LHCN-M2 (cell line): ENCODE data around the gene PTPRN2. TPM values are rescaled to one million over a fixed set of nuclear protein-coding genes. Genes with fewer than 3 reads are reported as not detected.

ENCODE experiments used
- DNase-seq: peaks from one replicate; pipeline ENCODE4 v3.0.0-alpha.2; 2012; ENCODE audit warnings: low read depth
- total RNA-seq: library from RNA; depleted of rRNA; stranded (reverse); fragments of >200 nt; gene quantifications from 2 replicates; pipeline ENCODE4 v1.2.3, GENCODE V29; 2014

PTPRN2 gene
- total RNA-seq, 1 experiment from 2014 or later, result 0.11 TPM

DNA sequence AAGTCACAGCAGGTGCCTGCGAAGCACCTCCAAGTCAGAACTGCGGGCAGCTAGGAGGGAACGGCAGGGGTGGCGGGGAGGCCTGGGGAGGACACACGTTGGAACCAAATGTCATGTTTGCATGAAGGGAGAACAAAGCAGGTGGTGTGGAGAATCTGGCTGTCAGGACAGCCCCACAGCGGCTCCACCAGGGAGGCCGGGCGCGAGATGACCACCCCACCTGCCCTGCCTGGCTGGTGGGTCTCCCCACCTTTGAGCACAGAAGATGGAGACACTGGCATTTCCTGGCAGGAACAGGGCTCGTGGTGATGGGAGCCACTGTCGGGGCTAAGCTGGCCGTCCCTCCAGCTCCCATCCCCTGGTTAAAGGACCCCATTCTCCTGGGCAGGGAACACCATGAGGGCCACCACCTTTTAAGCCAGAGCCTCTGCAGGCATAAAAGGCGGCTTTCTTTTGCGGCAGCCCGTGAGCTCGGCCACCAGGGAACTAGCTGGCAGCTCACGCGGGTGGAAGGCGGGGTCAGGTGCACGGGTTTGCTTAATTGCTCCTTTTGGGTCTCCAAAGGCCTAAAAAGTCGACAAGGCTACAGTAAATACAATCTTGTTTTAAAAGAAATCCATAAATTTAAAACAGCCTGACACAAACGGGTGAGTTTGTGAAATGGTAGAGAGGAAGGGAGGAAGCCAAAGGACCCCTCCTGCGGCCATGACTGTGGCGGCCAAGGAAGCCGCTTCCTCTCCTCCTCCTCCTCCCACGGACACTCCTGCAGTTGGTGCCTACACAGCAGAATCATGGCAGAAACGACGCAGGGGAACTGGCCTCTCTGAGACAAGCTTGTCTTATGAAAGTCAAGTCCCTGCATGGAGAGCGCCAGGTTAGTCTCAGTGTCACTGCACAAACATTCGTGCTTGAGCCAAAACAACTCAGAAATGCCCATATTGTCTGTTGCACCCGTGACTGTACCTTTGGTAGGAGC is 1037.0 kb downstream of the PTPRN2 start:
- no peak for DNase-seq

DNA sequence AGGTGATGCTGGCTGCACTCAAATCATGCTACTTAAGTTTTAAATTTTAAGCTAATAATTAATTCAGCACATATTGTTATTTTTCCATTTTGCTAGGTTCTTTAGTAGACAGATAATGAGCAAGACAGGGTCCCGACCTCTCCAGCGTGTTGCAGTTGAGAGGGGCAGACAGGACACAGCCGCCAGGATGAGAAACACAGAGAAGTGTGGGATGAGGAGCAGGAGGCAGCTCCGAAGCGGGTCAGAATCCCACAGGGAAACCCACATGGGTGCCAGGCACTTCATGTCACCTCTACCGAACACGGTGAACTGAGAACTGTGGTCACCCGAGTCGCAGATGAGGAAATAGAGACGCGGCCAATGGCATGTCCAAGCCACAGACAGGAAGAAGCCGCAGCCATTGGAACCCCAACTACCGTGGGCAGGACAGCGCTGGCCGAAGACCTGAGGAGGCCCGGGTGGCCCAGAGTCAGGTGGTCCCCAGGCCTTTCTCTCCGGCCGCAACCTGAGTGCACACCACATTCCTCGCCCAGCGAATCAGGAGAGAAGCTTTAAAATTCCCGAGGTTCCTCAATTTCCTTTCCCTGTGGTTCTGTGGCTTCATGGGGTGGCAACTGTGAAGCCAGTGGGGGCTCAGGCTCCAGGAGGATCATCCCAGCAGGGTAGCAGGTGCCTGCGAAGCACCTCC is 1037.9 kb downstream of the PTPRN2 start:
- no peak for DNase-seq

GRCh38 chr7:157548691-157549303 is 1038.8 kb downstream of the PTPRN2 start:
- no peak for DNase-seq

DNA sequence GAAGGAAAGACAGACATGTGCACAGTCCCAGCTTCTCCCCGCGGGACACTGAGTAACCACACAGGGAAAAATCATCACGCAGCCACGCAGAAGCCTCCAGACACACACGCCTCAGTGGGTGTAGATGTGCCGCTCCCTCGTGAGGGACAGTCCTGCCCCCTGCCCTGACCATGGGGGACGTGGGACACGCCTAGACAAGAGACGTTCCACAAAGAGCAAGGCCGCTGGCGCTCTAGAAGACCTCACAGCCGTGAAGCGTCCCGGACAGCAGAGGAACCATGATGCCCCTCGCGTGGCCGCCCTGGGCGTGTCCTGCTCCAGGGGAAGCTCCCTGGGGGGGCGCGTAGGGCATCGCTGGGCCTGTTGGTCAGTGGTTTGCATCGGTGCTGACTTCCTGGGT is 1040.0 kb downstream of the PTPRN2 start:
- DNase-seq, result no peak

DNA sequence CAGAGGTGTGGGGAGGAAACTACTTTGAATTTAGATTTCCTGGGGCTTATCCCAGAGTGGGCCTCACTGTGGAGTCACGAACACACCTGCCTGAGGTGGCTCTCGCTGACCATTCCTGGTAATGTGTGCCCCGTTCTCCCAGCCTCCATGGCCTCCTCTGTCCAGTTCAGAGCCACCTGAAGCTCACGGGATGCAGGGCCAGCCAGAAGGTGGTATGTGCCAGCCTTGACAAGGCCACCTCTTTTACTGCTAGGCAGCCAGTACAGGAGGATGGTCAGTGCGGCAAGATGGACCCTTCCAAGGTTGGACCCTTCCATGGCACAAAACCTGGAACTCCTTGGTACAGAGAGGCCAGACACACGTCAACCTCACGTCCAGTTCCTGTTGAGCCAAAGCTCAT is 1040.5 kb downstream of the PTPRN2 start:
- no peak for DNase-seq

DNA sequence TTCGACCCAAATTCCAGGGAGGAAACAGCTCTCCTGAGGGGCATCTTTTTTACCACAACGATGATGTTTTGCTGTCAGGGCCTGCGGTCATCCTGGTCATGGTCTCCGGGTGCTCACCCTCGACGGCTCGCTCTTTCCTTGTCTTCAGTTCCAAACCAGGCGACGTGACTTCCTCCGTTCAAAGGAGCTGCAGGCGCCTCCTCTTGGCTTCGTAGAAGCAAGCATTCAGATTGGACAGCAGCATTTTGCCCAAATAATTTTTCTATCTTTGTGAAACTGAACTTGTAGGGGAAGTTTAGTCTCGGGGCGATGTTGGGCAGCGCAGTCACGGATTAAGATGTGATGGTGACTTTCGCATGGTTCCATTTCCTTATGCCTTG is 1042.0 kb downstream of the PTPRN2 start:
- no peak for DNase-seq

- no peak for DNase-seq
Measured at GRCh38 chr7:157544980-157545680, 1042.5 kb downstream of the PTPRN2 start.

- DNase-seq, result no peak
Measured at GRCh38 chr7:157544226-157544625, 1043.4 kb downstream of the PTPRN2 start.

DNA sequence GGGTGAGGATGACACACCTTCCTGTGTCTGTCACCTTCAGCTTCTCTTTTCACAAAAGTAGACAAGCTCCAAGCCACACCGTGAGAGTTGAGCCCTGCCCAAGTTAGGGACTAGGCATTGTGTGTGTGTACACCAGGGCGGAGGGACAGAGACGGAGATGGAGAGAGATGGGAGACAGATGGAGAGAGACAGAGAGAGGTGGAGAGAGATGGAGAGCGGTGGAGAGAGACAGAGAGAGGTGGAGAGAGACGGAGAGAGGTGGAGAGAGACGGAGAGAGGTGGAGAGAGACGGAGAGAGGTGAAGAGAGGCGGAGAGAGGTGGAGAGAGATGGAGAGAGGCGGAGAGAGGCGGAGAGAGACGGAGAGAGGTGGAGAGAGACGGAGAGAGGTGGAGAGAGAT is 1043.8 kb downstream of the PTPRN2 start:
- DNase-seq, result no peak

DNA sequence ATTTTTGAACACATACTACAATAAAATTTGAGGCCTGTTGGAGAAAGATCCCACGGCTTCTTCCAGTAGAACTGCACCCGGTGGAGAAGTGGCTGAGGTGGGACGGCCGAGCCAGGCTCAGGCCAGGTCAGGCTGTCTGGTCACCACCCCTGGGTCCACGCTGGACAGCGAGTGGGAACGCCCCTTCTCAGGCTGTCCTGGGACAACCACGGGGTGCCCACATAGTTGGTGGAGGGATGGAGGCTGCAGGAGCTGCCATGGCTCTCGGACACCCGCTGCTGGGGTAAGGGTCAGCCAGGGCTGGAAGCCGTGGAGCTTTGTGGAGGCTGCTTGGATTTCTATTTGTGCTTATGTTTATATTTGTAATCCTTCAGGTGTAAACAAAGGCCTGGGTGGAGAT is 1044.3 kb downstream of the PTPRN2 start:
- no peak for DNase-seq

- no peak for DNase-seq
Measured at GRCh38 chr7:157542068-157543021, 1045.3 kb downstream of the PTPRN2 start.

GRCh38 chr7:157541295-157542067 is 1046.1 kb downstream of the PTPRN2 start:
- no peak for DNase-seq

- no peak for DNase-seq
Measured at GRCh38 chr7:157540606-157541294, 1046.9 kb downstream of the PTPRN2 start.

DNA sequence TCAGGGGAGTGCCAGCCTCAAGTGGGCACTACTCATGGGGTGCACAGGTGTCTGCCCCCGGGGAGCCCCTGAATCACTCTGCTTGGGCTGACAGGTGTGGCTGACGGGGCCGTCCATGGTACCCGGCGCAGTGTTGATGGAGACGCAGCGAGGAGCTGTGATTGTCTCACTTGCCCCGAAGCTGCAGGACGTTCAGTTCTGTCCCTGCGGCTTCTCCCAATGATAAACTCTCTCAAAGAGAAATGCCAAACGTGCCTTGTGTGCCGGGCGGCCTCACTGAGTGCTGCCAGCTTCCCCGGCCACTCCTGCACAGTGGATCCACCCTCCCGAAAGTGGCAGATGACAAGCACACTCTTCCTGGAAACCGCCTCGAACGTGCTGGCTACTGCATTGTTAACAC is 1047.6 kb downstream of the PTPRN2 start:
- no peak for DNase-seq

DNA sequence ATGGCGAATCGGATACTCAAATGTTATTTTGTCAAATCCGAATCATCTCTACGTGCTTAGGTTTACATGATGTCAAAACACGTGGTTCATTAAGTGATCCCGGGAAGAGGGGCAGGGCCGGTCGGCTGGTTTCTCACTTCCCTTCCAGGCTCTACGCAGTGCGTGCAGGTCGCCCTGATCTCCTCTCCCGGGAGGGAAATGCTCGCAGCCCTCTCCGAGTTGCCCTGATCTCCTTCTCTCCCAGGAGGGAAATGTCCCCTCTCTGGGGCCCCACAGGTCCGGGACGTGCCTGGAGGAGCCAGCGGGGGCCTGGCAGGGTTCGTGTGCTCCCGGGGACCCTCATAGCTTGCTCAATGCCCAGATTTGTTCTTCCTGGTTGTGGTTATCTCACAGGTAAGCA is 1048.1 kb downstream of the PTPRN2 start:
- no peak for DNase-seq

DNA sequence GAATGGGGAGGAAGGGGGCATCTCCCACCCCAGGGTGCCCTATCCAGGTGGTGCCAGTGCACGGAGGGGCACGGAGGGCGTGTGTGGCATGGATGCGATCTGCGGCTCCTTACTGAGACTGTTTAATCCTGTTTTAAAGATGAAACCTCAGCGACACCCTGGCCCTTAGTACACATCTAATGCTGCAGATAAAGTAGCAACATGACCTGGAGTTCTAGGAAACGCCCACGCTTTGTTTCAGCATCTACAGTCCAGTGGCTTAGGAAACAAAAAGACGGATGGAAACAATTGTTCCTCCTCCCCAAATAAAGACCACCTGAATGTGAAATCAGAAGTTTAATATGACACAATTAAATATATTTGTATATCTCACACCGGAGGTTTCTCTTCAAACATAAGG is 1048.9 kb downstream of the PTPRN2 start:
- no peak for DNase-seq

GRCh38 chr7:157538321-157538720 is 1049.3 kb downstream of the PTPRN2 start:
- DNase-seq, result no peak

DNA sequence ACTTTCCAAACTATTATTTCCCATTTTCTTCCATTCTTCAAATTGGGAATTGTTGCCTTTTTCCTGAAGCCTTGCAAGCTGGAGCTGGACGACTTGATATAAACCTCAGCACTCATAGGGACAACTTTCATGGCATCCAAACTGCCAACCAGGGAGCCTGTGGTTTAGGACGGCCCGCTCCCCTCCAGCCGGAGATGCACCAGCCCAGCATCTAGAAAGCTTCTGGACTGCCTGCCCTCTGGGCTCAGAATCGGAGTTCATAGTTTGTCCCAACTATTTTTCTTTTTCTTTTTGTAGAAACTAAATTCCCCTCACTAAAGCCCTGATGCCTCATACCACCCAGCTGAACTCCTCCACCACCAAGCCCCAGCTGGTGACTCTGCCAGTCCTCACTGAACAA is 1050.6 kb downstream of the PTPRN2 start:
- no peak for DNase-seq

DNA sequence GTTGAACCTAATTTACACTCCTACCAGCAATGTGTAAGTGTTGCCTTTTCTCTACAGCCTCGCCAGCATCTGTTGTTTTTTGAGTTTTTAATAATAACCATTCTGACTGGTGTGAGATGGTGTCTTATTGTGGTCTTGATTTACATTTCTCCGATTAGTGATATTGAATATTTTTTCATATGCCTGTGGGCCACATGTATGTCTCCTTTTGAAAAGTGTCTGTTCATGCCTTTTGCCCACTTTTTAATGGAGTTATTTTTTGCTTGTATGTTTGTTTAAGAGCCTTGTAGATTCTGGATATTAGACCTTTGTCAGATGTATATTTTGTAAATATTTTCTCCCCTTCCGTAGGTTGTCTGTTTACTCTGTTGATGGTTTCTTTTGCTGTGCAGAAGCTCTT is 1055.6 kb downstream of the PTPRN2 start:
- no peak for DNase-seq
